Suppressor macrophage treated with lipopolysaccharide for 1 hour (primary cell): ENCODE measurements around the gene LCN2.

Experiments used
- DNase-seq, 3 donors: peaks; one replicate each; pipeline ENCODE4 v3.0.0-alpha.2; 2020 to 2022

The LCN2 gene

DNA sequence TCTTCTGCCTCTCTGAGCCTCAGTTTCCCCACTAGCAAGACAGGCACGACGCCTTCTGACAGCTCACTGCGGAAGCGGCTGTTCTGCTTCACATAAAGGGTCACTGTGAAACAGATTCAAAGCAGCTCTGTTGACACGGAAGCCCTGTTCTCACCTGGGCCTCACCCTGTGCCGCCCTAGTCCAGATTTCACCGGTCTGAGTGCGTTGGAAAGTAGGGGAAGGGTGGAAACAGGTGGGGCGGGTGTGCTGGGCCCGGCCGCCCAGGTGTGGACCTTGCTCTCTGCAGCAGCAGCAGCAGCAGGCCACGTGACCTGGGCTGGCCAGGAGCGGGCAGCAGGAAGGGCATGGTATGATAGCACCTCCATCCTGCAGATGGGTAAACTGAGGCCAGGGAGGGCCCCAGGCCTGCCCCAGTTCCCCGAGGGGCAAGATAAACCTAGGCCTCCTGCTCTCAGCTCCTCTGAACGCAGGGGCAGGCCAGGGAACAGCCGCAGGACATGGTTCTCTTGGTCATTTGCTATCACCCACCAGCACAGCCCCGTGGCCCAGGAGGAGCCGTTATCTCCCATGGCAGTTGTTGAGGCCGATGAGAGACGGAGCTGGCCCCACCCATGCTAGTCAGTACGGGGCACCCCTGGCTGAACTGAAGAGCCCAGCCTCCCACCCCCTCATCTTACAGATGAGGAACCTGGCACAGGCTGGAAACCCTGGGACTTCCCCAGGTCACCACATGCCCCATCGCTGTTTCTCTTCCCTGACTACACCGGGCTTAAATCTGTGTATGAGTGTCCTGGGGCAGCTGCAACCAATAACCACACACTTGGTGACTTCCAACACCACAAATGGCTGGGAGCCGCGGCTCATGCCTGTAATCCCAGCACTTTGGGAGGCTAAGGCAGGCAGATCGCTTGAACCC lies 33.8 kb upstream of the LCN2 start:
- peak; percentile 94 to 95 (median 95) for DNase-seq

DNA sequence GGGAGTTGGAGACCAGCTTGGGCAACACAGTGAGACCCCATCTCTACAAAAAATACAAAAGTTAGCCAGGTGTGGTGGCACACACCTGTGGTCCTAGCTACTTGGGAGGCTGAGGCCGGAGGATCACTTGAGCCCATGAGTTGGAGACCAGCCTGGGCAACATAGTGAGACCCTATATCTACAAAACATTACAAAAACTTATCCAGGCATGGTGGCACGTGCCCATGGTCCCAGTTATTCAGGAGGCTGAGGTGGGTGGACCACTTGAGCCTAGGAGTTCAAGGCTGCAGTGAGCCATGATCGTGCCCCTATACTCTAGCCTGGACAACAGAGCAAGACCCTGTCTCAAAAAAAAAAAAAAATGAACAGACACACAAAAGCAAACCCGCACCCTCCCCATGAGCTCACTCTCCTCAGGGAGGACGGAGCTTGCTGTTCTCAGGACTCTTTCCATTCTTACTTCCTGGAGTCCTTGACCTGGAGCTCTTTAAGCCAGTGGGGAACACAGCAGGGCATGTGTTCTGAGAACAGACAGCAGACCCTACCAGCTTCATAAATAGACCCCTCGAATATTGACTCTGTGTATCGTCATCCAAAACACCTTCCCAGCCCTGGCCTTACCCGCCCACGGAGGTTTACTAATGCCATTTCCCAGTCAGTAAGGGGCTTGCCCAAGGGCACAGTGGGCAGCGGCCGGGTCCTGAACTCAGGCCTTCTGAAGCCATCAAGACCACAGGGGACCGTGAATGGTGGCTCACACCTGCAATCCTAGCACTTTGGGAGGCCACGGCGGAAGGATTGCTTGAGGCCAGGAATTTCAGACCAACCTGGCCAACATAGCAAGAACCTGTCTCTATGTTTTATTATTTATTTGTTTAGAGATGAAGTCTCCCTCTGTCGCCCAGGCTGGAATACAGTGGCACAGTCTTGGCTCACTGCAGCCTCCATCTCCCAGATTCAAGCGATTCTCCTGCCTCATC lies 32.9 kb upstream of the LCN2 start:
- DNase-seq: peak in 1 of 3 donors; percentile 23

DNA sequence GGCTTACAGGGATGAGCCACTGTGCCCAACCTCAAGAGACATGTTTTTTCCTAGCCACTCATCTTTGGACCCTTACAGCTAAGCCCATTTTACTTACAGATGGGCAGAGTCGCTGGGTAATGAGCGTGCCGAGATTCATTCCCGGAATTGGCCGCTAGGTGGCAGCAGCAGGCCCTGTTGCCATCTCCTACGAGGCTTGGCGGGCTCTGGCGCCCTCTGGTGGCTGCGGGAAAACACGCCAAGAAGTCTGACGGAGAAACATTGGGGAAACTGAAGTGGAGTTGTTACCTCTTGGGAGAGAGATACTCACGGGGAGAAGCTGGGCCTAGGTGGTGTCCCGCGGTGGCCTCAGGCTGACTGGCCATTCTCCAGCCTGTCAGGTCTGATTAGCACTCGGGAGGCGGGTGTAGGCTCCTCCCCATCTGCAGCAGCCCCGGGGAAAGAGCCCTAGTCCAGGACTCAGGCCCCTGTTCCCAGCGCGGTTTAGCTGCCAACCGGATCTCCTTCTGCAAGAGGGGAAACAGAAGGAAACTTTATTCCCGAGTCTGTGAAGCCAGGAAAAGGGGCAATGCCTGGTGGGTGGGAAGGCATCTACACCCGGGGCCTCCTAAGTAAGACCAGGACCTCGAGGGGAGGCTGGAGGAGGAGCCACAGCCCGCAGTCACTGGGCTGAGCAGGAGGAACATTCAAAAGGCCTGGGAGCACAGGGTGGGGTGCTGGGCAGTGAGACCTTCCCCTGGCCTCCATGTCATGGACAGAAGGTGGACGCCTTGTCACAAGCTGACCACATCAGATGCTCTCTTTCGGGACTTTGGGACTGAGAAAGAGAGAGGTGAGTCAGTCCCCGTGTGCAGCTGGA lies 31.4 kb upstream of the LCN2 start:
- DNase-seq: peak; percentile 96 to 97 (median 97)

DNA sequence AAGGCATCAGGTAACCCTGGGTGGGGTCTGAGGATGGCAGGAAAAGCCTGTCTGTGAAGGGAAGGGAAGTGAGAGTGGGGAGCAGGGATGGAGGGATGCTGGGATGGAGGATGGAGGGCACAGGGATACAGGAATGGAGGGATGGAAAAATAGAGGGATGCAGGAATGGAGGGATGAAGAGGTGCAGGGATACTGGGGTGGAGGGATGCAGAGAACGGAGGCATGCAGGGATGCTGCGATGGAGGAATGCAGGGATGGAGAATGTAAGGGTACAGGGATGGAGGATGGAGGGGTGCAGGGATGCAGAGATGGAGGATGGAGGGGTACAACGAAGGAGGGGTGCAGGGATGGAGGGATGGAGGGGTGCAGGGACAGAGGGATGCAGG lies 30.8 kb upstream of the LCN2 start:
- DNase-seq: no peak

DNA sequence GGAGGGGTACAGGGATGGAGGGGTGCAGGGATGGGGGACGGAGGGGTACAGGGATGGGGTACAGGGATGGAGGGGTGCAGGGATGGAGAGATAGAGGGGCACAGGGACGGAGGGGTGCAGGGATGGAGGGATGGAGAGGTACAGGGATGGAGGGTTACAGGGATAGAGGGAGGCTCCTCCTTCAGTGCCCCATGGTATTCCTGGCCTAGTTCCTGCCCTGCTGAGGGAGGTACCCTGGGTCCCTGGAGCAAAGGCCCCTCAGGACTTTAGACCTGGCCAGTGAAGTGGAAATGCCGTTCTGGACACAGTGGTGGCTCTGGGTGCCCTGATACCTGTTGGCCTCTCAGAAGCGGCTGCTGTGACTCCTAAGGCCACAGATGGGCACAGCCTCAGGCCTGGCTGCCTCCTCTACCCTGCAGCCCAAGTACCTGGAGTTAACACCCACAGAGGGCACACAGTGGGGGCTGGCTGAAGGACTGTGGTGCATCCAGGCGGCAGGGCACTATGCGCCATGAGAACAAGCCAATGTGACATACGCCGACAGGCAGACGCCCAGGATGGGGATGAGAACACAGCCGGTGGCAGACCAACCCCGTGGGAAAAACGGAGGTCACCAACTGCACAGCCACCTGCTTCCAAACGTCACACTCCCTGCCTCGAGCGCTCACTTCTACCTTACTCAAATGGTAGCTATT lies 30.1 kb upstream of the LCN2 start:
- no peak for DNase-seq

DNA sequence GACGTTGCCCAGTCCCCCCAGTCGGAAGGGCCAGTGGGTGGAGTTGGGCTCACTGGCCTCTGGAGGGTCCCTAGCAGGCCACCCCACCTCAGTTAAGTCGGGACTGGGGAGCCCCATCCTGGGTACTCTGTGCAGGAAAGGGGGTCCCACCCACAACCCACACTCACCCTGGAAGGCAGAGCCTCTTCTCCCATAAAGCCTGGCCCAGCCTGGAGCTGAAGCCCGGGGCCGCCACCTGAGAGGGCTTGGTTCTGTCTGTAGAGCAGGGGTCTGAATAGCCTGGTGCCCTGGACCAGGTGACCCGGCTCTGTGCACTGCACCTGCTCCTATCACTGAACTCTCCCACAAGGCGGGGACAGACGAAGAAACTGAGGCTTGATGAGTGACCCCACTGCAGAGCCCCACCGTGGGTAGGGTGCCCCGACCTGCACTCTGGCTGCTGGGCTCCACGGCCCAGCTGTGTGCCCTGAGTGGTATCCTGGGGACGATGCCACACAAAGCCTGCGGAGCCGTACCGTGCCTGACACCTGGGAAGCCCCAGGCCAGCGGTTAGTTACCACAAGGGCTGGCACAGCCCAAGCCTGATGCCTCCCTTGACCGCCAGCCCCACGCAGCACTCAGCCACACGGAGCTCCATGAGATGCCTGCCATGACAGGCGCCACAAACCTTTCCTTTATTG lies 29.1 kb upstream of the LCN2 start:
- DNase-seq: no peak

DNA sequence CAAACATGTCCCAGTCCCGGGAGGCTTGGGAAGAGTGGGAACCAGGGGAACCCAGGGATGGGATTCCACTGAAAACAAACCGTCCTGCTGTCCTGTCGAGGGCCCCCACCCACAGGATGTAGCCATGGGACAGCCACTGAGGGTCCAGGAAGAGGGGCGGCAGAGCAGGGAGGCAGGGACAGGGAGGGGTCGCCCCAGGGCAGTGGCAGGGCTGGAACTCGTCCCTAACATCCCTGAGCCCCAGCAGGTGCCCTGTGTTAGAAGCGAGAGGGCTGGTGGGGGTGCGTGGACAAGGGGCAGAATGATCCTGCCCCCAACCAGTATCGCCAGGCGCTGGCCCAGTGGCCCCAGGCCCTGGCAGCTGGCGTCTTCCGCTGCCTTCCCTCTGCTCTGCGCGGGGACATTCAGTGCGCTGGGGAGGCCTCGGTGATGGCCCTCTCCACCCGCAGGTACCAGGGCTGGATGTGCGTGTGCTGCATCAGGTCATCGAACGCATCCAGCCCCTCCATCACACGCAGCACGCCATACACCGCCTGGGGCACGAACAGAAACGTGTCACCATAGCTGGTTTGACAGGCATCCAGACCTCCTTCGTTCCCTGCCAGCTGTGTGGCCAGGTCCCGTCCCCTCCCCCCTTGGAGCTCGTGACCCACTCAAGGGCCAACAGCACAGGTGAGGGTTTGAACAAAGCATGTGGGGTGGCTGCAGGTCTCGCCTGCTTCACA lies 28.4 kb upstream of the LCN2 start:
- no peak for DNase-seq

DNA sequence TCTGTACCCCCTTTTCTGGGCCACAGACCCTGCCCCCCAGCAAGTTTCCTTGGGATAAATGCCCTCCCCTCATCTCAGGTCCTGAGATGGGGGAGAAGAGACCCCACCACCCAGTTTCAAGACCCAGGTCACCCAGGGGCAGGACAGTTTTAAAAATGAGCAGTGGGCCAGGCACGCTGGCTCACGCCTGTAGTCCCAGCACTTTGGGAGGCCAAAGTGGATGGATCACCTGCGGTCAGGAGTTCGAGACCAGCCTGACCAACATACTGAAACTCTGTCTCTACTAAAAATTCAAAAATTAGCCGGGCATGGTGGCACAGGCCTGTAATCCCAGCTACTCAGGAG lies 27.8 kb upstream of the LCN2 start:
- no peak for DNase-seq

DNA sequence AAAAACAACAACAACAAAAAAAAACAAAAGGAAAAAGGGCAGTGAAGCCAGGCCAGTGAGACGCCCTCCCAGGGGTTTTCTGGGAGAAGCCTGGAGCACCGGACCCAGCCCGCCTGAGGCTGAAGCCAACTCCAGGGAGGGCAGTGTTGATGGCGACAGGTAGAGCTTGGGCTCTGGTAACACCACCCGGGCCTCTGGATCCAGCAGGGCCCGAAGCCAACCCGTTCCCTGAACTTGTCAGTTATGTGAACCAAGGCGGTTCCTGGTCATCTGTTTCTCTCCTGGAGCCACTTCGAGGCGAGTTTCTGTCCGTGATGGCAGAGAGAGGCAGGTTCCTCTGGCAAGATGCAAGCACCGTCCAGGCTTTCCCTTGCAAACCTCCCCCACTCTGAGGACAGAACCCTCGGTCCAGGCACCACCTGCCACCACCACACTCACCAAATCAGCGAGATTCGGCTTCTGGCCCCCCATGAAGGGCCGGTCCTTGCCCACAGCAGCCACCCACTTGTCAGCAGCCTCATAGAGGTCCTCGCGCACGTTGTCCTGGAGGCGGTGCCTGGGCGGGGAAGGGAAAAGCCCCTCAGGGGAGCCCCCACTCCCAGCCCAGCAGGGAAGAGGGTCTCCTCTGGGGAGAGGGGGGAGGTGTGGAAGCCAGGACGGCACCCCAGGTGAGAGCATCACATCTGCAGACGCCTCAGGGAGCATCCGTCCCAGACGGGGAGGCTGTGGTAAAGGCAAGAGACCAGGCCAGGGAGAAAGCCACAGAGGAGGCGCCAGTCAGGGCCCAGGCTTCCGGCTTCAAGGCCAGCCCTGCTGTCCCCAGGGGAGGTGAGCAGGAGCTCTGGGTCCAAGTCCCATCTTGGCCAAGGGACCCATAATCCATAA lies 27.1 kb upstream of the LCN2 start:
- DNase-seq: peak in 1 of 3 donors; percentile 17

DNA sequence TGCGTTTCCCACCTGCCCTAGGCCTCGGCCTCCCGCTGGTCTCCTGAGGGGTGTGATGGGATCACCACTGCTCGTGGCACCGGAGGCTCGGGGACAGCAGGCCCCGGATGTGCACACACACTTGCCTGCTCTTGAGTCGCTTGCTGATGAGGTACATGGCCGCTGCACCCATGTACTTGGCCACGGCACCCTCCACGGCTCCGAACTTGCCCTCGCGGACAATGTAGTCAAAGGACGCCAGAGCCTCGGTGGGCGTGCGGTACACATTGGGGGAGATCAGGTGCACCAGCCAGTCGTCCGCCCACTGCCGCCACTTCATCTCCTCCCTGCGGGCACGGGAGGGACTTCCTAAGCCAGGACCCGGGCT lies 26.5 kb upstream of the LCN2 start:
- no peak for DNase-seq

DNA sequence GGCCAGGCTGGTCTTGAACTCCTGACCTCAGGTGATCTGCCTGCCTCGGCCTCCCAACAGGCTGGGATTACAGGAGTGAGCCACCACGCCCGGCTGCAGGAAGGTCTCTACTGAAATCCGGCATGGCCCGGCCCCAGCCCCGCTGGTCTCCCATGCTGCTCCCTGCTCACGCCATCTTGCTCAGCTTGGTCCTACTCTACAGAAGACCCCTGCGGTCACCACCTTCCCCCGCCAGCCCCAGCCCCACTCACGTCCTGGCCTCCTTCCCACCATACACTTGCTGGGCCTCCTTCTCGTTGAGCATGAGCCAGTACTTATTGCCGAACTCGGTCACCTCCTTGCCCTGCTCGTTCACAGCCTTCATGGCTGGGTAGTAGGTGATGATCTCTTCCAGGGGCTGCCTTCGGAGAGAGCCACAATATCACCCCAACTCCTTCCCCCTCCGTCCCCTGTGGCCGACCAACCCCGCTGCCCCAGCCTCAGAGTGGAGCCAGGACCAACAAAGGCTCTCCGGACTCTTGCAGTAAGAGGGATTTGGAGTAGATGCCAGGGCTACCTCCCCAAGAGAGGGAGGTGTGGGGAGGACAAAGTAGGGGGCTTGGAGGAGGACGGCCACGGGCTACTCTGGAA lies 25.7 kb upstream of the LCN2 start:
- DNase-seq: no peak

DNA sequence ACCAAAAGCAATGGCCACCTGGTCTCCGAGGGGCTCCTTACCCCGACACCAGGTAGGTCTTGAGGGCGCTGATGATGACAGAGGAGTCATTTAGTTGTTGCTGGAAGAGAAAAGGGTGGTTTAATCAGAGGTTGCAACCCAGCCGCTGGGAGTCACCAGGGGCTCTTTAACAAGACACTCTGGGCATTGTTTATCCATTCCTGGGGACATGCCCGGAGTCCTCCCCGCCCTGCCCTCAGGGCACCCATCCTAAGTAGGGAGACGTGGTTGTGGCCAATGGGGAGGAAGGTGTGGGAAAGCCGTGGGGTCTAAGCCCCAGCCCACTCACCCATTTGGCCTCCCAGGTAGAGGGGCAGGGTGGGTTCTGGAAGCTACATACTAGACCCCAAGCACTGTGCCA lies 24.8 kb upstream of the LCN2 start:
- no peak for DNase-seq

DNA sequence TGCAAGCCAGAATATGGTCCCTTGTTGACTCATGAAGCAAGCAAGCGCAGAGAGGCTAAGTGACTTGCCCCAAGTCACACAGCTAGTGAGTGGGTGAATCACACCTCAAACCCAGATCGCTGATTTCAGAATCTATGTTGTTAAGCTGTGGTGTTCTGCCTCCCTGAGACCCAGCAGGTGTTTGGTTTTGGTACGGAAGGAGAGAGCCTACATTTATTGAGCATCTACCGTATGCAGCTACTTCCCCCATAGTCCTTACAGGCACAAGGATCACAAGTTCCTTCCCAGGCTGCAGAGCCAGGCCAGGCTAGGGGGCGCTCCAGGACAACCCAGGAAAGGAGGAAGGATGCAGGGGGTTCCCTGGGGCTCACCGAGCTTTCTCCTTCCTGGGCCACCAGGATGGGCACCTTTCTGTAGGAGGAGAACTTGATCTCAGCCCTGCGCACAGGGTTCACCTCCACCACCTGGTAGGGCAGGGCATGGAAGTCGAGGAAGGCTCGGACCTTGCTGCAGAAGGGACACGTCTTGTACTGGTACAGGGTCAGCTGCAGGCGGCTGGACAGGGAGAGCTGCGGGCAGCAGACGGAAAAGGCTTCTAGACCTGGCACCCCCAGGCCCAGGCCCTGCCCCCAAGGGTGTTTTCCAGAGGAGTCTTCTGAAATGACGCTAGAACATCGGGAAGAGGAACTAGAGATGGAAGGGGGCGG lies 24.2 kb upstream of the LCN2 start:
- peak; percentile 78 to 91 (median 78) for DNase-seq

DNA sequence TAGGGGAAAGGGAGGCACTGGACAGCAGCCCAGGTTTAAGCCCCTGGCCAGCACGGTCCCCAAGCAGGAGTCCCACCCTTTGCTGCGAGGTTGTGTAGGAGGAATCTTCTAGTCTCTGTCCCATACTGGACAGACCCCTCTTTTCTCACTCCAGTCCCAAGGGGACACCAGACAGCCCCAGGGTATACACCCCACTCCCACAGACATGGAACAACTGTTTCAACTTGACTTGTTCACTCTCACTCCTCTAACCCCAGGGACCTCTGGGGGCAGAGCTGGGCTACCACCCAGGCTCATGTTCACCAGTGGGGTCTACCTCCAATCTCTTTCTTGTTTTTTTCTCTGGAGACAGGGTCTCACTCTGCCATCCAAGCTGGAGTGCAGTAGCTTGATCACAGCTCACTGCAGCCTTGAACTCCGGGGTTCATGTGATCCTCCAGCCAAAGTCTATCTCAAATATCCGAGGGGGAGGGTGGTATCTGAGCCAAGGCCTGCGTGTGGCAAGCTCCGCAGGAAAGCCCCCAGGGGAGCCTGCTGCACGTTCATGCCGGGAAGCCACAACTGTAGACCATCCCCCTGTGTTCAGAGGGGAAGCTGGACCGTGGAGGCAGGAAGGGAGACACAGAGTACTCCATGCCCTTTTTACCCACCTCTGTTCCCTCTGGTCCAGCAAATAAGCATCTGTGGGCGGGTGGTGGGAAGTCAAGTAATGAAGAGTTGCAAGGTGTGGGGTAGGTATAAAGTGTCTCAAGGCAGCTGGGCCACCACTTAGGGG lies 23.5 kb upstream of the LCN2 start:
- DNase-seq: peak in 1 of 3 donors; percentile 15

DNA sequence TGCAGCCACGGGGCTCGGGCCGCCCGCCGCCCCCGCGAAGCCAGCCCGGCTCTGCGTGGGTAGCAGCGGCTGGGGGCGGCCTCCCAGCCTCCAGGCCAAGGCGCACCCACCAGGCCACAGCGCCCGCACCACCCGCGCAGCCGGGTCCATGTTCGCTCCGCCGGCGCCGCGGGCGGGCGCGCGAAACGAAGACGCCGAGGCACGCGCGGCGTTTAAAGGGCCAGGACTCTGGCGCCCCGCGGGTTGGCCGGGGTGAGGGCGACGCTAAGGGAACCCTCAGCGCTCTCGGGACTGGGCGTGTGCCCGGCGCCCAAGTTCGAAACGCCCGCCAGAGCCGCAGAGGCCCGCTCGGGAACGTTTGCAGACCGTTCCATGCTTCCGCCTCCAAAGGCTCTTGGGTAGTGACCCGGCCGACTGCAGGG lies 21.7 kb upstream of the LCN2 start, which contains the start of gene PTGES2:
PTGES2 (minus strand) TSS at position 162 of the 422 bp plus-strand sequence; CDS start at position 150, 12 bp downstream.
- peak; percentile 91 to 97 (median 96) for DNase-seq

DNA sequence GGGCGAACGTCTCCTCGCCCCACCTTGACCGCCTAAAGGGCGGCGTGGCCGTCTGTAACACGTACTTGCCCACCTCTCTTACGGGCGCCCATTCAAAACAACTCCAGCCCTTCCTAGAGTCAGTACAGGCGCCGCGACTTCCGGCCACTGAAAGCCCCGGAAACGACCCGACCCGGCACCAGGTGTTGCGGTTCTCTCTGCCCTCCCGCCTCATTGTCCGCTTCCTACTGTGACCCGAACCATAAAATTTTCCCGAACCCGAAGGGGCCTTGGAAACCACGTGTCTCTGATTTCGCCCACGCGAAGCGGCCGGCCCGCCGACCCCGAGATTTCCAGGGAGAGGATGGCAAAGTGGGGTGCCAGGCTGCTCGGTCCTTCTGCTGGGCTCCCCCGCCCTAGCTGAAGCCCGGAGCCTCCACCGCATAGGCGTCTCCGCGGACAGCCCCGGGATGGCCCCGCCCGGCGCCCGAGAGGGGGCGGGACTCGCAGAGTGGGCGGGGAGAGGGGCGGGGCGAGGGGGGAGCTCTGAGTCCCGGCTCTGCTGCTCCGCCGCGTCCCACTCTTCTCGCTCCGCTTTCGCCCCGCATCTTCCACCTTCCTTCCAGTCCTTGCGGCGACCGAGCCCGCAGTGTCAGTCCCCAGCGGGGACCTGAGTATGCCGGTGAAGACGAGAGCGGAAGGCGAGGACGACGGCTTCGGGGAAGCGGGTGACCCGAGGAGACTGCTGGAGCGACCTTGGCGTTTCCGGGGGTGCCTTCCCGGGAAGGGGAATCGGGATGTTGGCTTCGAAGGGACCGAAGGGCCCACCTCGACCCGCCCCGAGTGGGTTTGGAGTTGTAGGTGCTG lies 21.0 kb upstream of the LCN2 start:
- DNase-seq: peak; percentile 88 to 96 (median 90)
